Heart right ventricle (tissue), 16 donors: ENCODE data around the gene JPT2. TPM values are rescaled to one million over a fixed set of nuclear protein-coding genes. Genes with fewer than 3 reads are reported as not detected.

Experiments used
- ATAC-seq, 8 donors: fragments of 200-7000 bp; cut with Tn5 transposase; one replicate each; pipeline ENCODE4 v1.9.1; 2020; ENCODE audit warnings: mild to moderate bottlenecking in 8 of 8, moderate library complexity in 8 of 8, moderate number of reproducible peaks in 1 of 8
- DNase-seq, 2 donors: peaks; one replicate each; pipeline ENCODE4 v3.0.0-alpha.2; 2020
- H3K27ac ChIP-seq, 10 donors: fragments of 200-600 bp; sonication (generic) in 2 of 10; one replicate each; pipeline versions ENCODE4 v1.5.0 to v1.8.0; 2020 to 2022; ENCODE audit warnings: mild to moderate bottlenecking in 3 of 10
- H3K27me3 ChIP-seq, 7 donors: fragments of 200-600 bp; one replicate each; pipeline ENCODE4 v1.8.0; 2021 to 2022; ENCODE audit warnings: mild to moderate bottlenecking in 2 of 7
- H3K36me3 ChIP-seq, 9 donors: fragments of 200-600 bp; sonication (generic) in 1 of 9; one replicate each; pipeline versions ENCODE4 v1.5.0 to v1.8.0; 2020 to 2022; ENCODE audit warnings: mild to moderate bottlenecking in 2 of 9
- H3K4me1 ChIP-seq, 9 donors: fragments of 200-600 bp; sonication (generic) in 1 of 9; one replicate each; pipeline versions ENCODE4 v1.5.0 to v1.8.0; 2020 to 2022; ENCODE audit warnings: mild to moderate bottlenecking in 4 of 9
- H3K4me3 ChIP-seq, 10 donors: fragments of 200-600 bp; sonication (generic) in 2 of 10; one replicate each; pipeline versions ENCODE4 v1.5.0 to v1.8.0; 2020 to 2022; ENCODE audit warnings: mild to moderate bottlenecking in 7 of 10, moderate library complexity in 2 of 10
- H3K9me3 ChIP-seq, 11 donors: fragments of 200-600 bp in 10 of 11; sonication (generic) in 2 of 11; one replicate each; pipeline versions ENCODE4 v1.5.0 to v1.8.0; 2013 to 2022; ENCODE audit warnings: mild to moderate bottlenecking in 2 of 11, control low read depth in 1 of 11, moderate library complexity in 1 of 11
- WGBS, 2 donors: extraction: QIAGEN DNeasy Blood & Tissue Kit; methylation state at CpG; one replicate each; pipeline ENCODE4 v1.1.7; 2013; ENCODE audit warnings: inconsistent platforms in 1 of 2; 5-methylcytosine and 5-hydroxymethylcytosine counted together
- intact Hi-C, 10 donors: fragments of 100-400 bp; cut with DNase I; formaldehyde crosslinking; loops; one replicate each; pipeline versions ENCODE4 v1.11.1 to v1.14.2; 2022
- polyA plus RNA-seq, 2 donors: library from polyadenylated mRNA; stranded (reverse); fragments of 200-250 nt; gene quantifications; one replicate each; pipeline ENCODE4 v1.2.3, GENCODE V29; 2013
- total RNA-seq, 10 donors: library from RNA; stranded (reverse); fragmentation: NEBNext Ultra II Directional in 3 of 10; extraction: Animal tissue kit (Norgen Biotek cat#: 25700) in 3 of 10; gene quantifications; one replicate each; pipeline versions ENCODE4 v1.2.1 to v1.2.4, GENCODE V29; 2021 to 2023
- TF ChIP-seq, protein P1 (sequence below), 9 donors: fragments of 200-600 bp; sonication (generic) in 2 of 9; IDR thresholded peaks; one replicate each; pipeline versions ENCODE4 v1.5.0 to v1.8.0; 2021 to 2022; ENCODE audit warnings: antibody characterized with exemption in 9 of 9, mild to moderate bottlenecking in 5 of 9, moderate library complexity in 1 of 9
- donor health status: Arrhythmogenic right ventricular cardiomyopathy.
- donor health status: ischemic (EF 13 %, LVEDD 7.1; RV severe dilation, severe dysfunction).
- donor health status: healthy with polysubstance abuse.
- donor health status: DM: no; HTN: yes; CAD: no.
- donor health status: DM: no; HTN: no; CAD: no.
- donor health status: ischemic (EF 25% LVEDD 6.9; RV normal size, moderate dysfunction).
- donor health status: ischemic (EF 25% LVEDD 5.7; RV mildly dilated, moderate dysfunction).
- donor health status: healthy.
- donor health status: DM: yes; HTN: yes; CAD: no.
- donor health status: Ischemic cardiomyopathy.
- donor health status: ischemic (EF 35%, LVEDD 5.7; RV mildly dilated, moderate dysfunction).
- donor health status: nonischemic (EF 11% LVEDD 7.7; RV severe dilation, severe dysfunction).
- donor health status: DM: yes; HTN: yes; CAD: no.
- donor health status: PGD.
- donor health status: ischemic (EF 29% LVEDD 5.4; RV normal size, mild dysfunction).
- donor health status: nonischemic (EF 23%, LVEDD 6.1; RV moderate dilation, normal function).

The JPT2 gene
- total and polyA plus RNA-seq, 12 donors, result 10.0 to 57.5 (median 32.2) TPM

DNA sequence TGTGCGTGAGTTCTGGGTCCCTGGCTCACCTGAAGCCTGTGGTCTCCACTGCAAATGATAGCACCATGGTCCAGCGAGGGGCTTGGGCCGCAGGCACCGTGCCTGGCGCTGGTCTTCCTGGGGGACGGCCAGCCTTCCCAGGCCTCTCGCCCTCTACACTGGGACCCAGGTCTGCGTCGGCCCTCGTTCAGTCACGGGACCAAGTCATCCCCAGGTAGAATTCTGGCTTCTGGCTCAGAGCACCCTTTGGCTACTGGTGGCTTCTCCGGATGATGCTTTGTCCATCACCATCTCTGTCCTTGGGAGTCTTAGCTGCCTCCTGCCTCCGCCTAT lies 45.5 kb upstream of the JPT2 start:
- no peak for ATAC-seq
- no peaks in the 10 kb centered on the region for H3K9me3 ChIP-seq
- WGBS, 2 donors, result 95 to 98% methylated on average over 13 of the region's 13 CpGs

DNA sequence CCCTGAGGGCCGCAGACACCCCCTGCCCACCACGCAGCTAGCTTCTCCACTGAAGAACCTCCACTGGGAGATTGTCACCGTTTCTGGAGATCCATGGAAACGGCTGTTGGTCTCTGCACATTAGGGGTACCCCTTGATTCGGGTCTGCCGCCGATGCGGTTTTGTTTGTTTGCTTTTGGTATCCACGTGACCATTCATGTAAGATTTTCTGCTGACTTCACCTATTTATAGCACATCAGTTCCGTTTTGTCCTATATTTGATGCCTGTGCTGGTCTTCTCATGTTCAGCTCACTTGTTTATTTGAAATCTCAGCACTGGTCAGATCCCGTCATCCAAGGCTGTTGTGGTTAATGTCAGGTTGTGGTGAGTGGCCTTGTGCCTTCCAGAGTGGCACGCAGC lies 44.8 kb upstream of the JPT2 start:
- intact Hi-C loops, result no loop called here
- Histone ChIP-seq H3K4me3 (no peak overlapping the region), H3K9me3 (no peaks in the 10 kb centered on the region), H3K27ac (no peak overlapping the region), H3K4me1 (peaks cover 0 to 7% (median 0%) of the 10 kb centered on the region in 9 donors), H3K36me3 (peaks cover 5 to 100% (median 42%) of the 10 kb centered on the region in 9 donors), H3K27me3 (no peaks in the 10 kb centered on the region)
- WGBS, 2 donors, result 89 to 93% methylated on average over 12 of the region's 12 CpGs
- ATAC-seq (no peak), DNase-seq (no peak)
- TF ChIP-seq, protein P1, sequence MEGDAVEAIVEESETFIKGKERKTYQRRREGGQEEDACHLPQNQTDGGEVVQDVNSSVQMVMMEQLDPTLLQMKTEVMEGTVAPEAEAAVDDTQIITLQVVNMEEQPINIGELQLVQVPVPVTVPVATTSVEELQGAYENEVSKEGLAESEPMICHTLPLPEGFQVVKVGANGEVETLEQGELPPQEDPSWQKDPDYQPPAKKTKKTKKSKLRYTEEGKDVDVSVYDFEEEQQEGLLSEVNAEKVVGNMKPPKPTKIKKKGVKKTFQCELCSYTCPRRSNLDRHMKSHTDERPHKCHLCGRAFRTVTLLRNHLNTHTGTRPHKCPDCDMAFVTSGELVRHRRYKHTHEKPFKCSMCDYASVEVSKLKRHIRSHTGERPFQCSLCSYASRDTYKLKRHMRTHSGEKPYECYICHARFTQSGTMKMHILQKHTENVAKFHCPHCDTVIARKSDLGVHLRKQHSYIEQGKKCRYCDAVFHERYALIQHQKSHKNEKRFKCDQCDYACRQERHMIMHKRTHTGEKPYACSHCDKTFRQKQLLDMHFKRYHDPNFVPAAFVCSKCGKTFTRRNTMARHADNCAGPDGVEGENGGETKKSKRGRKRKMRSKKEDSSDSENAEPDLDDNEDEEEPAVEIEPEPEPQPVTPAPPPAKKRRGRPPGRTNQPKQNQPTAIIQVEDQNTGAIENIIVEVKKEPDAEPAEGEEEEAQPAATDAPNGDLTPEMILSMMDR (IDR thresholded peaks at IDR 0.05), result no peak

More for the DNA sequence above, 45.5 kb upstream of the JPT2 start:
- Histone ChIP-seq H3K4me1 (peaks cover 0 to 8% (median 0%) of the 10 kb centered on the region in 9 donors), H3K4me3 (no peak overlapping the region), H3K36me3 (peaks cover 5 to 98% (median 39%) of the 10 kb centered on the region in 9 donors), H3K27ac (no peak overlapping the region), H3K27me3 (no peaks in the 10 kb centered on the region)
- intact Hi-C loops, result no loop called here
- no peak for DNase-seq
- TF ChIP-seq, protein P1 (IDR thresholded peaks at IDR 0.05), result no peak

DNA sequence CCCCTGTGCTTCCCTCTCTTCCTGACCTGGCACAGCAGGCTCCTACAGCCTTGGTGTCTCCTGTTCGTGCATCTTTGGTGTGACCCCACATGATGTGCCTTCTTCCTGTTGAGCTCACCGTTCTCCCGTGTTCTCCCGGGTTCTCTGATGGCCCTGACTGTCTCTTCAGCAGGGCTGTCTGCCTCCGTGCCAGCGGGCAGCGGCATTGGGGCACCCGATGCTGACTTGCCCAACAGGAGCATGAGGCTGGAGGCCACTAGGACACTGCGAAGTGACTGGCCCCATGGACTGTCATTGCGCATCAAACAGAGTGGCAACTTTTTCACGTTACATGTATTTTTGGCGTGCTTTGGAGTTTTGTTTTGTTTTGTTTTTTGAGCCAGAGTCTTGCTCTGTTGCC lies 43.5 kb upstream of the JPT2 start:
- 97% methylated on average over 12 of the region's 12 CpGs for WGBS, 2 donors
- no peak overlapping the region for H3K27ac ChIP-seq
- no peaks in the 10 kb centered on the region for H3K9me3 ChIP-seq
- no peaks in the 10 kb centered on the region for H3K27me3 ChIP-seq
- TF ChIP-seq, protein P1 (IDR thresholded peaks at IDR 0.05), result no peak
- H3K4me3 ChIP-seq, result no peak overlapping the region
- no peak for ATAC-seq
- no peak for DNase-seq
- H3K36me3 ChIP-seq, result peaks cover 5 to 100% (median 43%) of the 10 kb centered on the region in 9 donors
- H3K4me1 ChIP-seq, result peaks cover 0 to 9% (median 0%) of the 10 kb centered on the region in 9 donors
- intact Hi-C loops, result no loop called here

DNA sequence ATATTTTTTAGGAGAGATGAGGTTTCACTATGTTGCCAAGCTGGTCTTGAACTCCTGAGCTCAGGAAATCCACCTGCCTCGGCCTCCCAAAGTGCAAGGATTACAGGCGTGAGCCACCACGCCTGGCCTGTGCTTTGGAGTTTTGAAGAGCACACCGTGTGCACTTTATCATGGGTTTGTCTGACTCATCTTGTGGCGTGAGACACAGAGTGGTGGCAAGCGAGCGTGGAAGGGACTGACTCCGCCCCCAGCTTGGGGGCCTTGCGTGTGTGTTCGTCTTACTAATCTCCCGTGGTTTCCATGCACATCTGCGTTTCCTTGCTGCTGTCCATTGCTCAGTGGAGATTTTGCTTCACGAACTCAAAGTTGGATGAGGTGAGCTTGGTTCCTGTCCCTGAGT lies 43.0 kb upstream of the JPT2 start:
- Histone ChIP-seq H3K4me3 (no peak overlapping the region), H3K27ac (no peak overlapping the region), H3K36me3 (peaks cover 5 to 100% (median 43%) of the 10 kb centered on the region in 9 donors), H3K4me1 (peaks cover 0 to 14% (median 3%) of the 10 kb centered on the region in 9 donors), H3K9me3 (no peaks in the 10 kb centered on the region), H3K27me3 (no peaks in the 10 kb centered on the region)
- intact Hi-C loops, result no loop called here
- 94 to 96% methylated on average over 13 of the region's 13 CpGs for WGBS, 2 donors
- DNase-seq (no peak), ATAC-seq (no peak)
- TF ChIP-seq, protein P1 (IDR thresholded peaks at IDR 0.05), result no peak
